Right lobe of liver (tissue), 4 donors: Measurements from ENCODE around the gene FBLN1.

Experiments
- CTCF ChIP-seq, 4 donors: fragments of 200-600 bp in 3 of 4; fragments of 450-650 bp in 1 of 4; IDR thresholded peaks; one replicate each; pipeline versions ENCODE4 v1.5.1 to v1.8.0; 2016 to 2022; ENCODE audit warnings: antibody characterized with exemption in 4 of 4, mild to moderate bottlenecking in 2 of 4
- POLR2A ChIP-seq: fragments of 450-650 bp; IDR thresholded peaks from one replicate; pipeline ENCODE4 v1.6.1; 2017; ENCODE audit warnings: antibody characterized with exemption, mild to moderate bottlenecking
- donor health status: DM: no; HTN: no; CAD: no.
- donor health status: DM: no; HTN: no; CAD: no.
- donor health status: DM: no; HTN: yes; CAD: no.

GRCh38 chr22:45644714-45645113, 142.0 kb downstream of the FBLN1 start:
- no peak for TF ChIP-seq CTCF (IDR thresholded peaks at IDR 0.05)
- no peak for TF ChIP-seq POLR2A
